Ectodermal cell (in vitro differentiated cells): ENCODE data around the gene HNRNPA3.

Source experiments
- H3K27ac ChIP-seq: 2 replicates; pipeline ENCODE4 v1.7.0; 2013; ENCODE audit warnings: mild to moderate bottlenecking, low read depth, low read length; ENCODE audit not compliant: insufficient read depth, poor library complexity, severe bottlenecking
- H3K27me3 ChIP-seq: 2 replicates; pipeline ENCODE4 v1.7.0; 2013; ENCODE audit warnings: mild to moderate bottlenecking, low read length; ENCODE audit not compliant: insufficient read depth, control insufficient read depth, poor library complexity, severe bottlenecking
- H3K36me3 ChIP-seq: one replicate; pipeline ENCODE4 v1.7.0; 2013; ENCODE audit warnings: low read length; ENCODE audit not compliant: control insufficient read depth, insufficient read depth
- H3K4me1 ChIP-seq: one replicate; pipeline ENCODE4 v1.7.0; 2013; ENCODE audit warnings: low read length; ENCODE audit not compliant: control insufficient read depth, insufficient read depth
- H3K4me3 ChIP-seq: 2 replicates; pipeline ENCODE4 v1.7.0; 2013; ENCODE audit warnings: low read depth, low read length, control low read depth; ENCODE audit not compliant: insufficient read depth
- H3K9me3 ChIP-seq: 2 replicates; pipeline ENCODE4 v1.7.0; 2013; ENCODE audit warnings: mild to moderate bottlenecking, low read length, moderate library complexity; ENCODE audit not compliant: control insufficient read depth
- WGBS, 2 experiments: methylation state at CpG; one replicate each; pipeline ENCODE4 v1.1.7; 2013; ENCODE audit warnings: missing lambda C conversion rate in 2 of 2; 5-methylcytosine and 5-hydroxymethylcytosine counted together

Gene HNRNPA3

DNA sequence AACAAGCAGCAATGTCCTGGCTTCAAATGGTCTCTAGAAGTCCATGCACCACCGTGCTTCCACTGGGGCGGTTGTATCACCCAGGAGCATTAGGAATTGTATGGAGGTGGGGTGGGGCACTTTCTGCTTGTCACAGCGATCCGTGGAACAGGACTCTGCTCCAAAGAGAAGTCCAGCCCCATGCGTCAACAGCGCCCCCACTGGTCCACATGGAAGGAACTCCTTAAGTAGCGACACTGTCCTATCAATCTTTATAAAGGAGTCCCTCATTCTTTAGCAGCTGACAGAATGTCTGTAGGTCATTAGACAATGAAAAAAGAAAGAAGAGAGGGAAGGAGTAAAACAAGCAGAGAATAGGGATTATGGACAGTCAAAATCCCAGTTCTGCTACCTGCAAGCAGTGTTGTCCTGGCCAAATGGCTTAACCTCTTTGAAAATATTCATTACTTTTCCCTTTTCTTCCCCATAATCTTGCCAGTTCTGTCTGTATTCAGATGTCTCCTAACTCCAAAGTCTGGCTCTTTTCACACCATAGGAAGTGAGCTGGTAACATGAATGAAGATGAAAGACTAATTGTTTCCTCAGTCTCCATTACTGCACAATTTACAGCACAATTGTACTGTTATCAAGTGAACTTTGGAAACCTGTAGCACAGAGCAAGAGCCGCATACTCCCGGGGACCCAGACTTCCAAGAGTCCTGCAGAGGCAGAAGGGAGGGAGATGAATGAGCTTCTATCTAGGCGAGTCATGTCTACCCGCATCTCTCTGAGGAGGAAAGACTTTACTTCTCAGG, 42.0 kb downstream of the HNRNPA3 start:
- Histone ChIP-seq H3K4me3 (no peak overlapping the region), H3K27ac (peak overlapping the region; percentile 11)

DNA sequence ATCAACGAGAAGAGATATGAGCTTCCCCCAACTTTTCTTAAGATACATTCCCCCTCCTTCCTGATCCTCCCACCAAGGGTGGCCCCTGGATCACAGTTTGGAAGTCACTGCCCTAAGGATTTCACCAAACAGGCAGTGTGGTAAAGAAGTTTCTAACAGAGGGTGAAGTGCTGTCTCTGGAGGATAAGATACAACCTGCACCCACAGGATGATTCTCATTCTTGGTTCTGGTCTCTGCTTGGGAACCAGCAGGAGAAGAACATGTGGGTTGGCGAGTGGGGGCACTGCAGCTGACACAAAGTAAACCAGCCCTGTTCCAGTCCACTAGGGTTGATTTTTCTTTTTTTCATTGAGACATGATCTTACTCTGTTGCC, 42.6 kb downstream of the HNRNPA3 start:
- Histone ChIP-seq H3K9me3 (no peaks in the 10 kb centered on the region), H3K36me3 (no peaks in the 10 kb centered on the region), H3K27ac (peak overlapping the region; percentile 11), H3K4me1 (peaks cover 5% of the 10 kb centered on the region), H3K27me3 (no peaks in the 10 kb centered on the region), H3K4me3 (no peak overlapping the region)
- 78 to 81% methylated on average over 2 of the region's 2 CpGs for WGBS, 2 experiments

More for the DNA sequence above, 42.0 kb downstream of the HNRNPA3 start:
- Histone ChIP-seq H3K36me3 (no peaks in the 10 kb centered on the region), H3K27me3 (no peaks in the 10 kb centered on the region), H3K9me3 (no peaks in the 10 kb centered on the region), H3K4me1 (peaks cover 5% of the 10 kb centered on the region)
- WGBS, 2 experiments: 47 to 49% methylated on average over 11 of the region's 11 CpGs

DNA sequence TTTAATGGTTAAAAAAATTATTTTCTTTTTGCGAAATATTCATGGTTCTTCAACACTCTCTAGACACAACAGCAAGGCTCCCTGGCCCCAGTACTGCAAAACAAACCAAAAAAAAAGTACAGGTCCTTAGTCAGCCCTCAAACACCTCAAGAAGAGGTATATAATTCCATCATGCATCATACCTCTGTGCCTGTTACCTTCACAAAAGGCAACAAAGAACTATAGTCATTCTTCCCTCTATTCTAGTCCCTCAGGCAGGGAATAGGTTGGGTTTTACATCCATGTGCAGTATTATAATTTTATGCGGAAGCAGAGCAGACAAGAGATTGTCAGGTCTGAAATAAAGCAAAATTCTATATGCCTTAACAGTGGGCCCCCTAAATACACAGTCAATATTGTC, 43.4 kb downstream of the HNRNPA3 start:
- WGBS, 2 experiments: 100% methylated on average over 2 of the region's 2 CpGs
- no peaks in the 10 kb centered on the region for H3K27me3 ChIP-seq
- H3K36me3 ChIP-seq: no peaks in the 10 kb centered on the region
- H3K4me3 ChIP-seq: no peak overlapping the region
- peaks cover 5% of the 10 kb centered on the region for H3K4me1 ChIP-seq
- no peak overlapping the region for H3K27ac ChIP-seq
- no peaks in the 10 kb centered on the region for H3K9me3 ChIP-seq

DNA sequence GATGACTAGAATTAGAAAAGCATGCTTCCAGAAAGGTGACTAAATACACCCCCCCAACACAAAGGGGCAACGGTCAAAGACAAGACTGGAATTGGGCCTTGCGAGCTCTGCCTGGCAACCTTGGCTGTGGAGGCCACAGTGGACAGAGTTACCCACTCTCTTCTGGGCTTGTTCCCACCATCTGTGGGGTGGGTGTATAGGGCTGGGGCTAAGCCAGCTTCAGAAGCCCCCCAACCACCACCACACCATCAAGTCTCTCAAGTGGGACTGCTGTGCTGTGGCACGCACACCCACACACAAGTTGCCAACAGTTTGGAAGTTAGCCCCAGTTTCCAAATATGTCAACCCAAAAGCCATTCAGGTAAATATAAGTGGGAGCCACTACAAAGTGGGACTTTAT, 44.1 kb downstream of the HNRNPA3 start:
- H3K4me3 ChIP-seq: no peak overlapping the region
- H3K4me1 ChIP-seq: peaks cover 5% of the 10 kb centered on the region
- no peaks in the 10 kb centered on the region for H3K9me3 ChIP-seq
- H3K27ac ChIP-seq: no peak overlapping the region
- no peaks in the 10 kb centered on the region for H3K27me3 ChIP-seq
- 78 to 95% methylated on average over 2 to 3 of the region's 3 CpGs for WGBS, 2 experiments
- no peaks in the 10 kb centered on the region for H3K36me3 ChIP-seq

DNA sequence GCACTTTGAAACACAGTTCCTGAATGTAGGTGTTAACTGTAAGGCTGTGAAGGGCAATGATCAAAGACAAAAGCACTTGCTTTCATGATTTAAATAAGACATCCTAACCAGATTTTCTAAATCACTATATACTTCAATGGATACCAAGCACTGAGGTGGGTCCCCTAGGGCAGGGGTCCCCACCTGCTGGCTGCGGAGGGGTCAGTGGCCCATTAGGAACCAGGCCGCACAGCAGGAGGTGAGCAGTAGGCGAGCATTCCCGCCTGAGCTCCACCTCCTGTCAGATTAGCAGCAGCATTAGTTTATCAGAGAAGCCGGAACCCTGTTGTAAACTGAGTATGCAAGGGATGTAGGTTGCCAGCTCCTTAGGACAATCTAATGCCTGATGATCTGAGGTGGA, 44.9 kb downstream of the HNRNPA3 start:
- Histone ChIP-seq H3K4me1 (peaks cover 5% of the 10 kb centered on the region), H3K4me3 (no peak overlapping the region), H3K27ac (no peak overlapping the region), H3K36me3 (no peaks in the 10 kb centered on the region), H3K9me3 (no peaks in the 10 kb centered on the region), H3K27me3 (no peaks in the 10 kb centered on the region)
- WGBS, 2 experiments: 90 to 92% methylated on average over 5 of the region's 5 CpGs

DNA sequence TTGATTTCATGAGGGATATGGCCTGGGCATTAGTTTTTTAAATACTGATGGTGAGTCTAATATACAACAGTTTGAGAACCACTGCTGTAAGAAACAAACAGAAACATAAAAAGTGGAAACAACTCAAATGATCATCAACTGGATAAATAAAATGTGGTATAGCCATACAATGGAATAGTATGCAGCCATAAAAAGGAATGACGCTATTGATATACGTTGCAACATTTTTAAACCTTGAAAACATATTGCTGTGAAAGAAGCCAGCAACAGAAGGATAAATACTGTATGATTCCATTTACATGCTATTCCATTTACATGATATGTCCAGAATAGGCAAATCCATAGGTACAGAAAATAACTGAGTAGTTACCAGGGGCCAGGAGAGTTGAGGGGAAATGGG, 45.5 kb downstream of the HNRNPA3 start:
- Histone ChIP-seq H3K9me3 (no peaks in the 10 kb centered on the region), H3K27me3 (no peaks in the 10 kb centered on the region), H3K27ac (no peak overlapping the region), H3K36me3 (no peaks in the 10 kb centered on the region), H3K4me1 (peaks cover 5% of the 10 kb centered on the region), H3K4me3 (no peak overlapping the region)
- WGBS, 2 experiments: 96 to 100% methylated on average over 2 of the region's 2 CpGs

DNA sequence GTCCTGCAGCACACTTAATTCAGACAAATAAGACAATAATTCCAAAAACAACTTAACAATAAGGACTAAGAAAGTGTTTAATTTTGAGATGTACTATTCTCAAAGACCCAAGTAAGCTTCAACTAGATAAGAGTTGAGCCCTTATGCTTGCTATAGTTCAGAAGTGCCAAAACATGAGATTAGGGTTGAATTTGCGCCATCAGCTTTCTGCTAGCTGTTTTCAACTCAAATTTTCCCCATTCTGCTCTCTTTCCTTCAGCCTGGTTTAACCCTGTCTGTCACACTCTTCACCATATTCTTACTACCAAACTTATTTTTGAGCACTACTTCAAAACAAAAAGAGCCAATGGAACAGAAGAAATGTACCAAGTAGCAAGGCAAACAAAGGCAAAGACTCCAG, 47.8 kb downstream of the HNRNPA3 start:
- H3K36me3 ChIP-seq: no peaks in the 10 kb centered on the region
- 92 to 100% methylated on average over 1 of the region's 1 CpG for WGBS, 2 experiments
- no peak overlapping the region for H3K27ac ChIP-seq
- H3K27me3 ChIP-seq: no peaks in the 10 kb centered on the region
- H3K9me3 ChIP-seq: no peaks in the 10 kb centered on the region
- H3K4me1 ChIP-seq: peaks cover 3% of the 10 kb centered on the region
- H3K4me3 ChIP-seq: no peak overlapping the region

DNA sequence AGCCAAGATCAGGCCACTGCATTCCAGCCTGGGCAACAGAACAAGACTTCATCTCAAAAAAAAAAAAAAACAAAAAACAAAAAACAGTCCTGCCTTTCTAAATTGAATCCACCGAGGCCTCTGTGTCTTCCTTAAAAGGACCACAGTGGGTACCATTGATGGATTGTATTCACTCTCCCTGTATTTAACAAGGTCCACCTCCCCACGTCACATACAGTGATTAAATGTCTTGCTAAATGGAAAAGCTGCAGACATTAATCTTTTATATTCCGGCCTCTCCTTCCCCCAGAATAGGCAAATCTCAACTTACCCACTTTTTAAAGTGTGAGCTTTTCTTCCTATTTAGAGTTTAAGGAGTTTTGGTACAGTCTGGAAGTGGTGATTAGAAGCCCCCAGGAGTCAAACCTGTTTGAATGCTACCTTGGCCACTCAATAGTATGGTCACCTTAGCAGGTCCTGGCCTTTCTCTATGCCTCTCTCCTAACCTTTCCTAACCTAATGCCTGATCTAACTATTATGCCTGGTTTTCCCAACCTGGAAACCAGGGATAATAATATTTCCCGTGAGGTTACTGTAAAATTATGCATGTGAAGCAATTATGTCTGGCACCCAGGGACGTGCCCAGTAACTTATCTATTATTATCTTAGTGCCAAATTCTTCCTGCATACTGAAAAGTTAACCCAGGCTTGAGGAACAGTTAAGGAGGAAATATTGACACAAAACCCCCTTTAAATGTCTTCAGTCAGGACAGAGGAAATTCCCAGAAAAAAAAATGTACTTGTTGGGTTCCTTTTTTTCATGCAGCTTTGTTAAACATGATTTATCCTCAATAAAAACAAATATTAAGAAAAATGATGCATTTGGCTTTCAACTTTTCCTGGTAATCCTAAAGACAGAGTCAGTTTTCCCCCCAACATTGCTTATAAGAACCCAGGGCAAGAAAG, 48.8 kb downstream of the HNRNPA3 start:
- Histone ChIP-seq H3K27me3 (no peaks in the 10 kb centered on the region), H3K4me3 (no peak overlapping the region), H3K4me1 (peaks cover 3% of the 10 kb centered on the region), H3K9me3 (no peaks in the 10 kb centered on the region), H3K27ac (no peak overlapping the region), H3K36me3 (no peaks in the 10 kb centered on the region)
- 55 to 85% methylated on average over 4 to 5 of the region's 5 CpGs for WGBS, 2 experiments

DNA sequence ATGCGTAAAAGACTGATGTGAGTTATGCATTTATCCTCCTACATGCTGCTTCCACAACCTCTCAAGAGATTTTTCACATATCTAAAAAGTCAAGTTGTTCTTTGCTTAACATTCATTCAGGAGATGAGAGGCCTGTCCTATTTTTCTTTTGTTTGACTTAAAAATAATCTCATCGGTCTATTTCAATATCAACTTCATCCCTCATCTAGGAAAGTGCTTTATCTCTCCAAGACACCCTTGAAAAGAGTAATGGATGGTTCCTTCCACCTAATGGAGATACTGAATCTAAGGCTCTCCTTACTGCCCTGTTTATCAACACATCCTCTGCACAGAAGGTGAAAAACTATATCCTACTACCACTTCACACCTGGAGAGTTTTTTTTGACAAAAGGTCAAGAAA, 49.5 kb downstream of the HNRNPA3 start:
- Histone ChIP-seq H3K27ac (no peak overlapping the region), H3K27me3 (no peaks in the 10 kb centered on the region), H3K4me3 (no peak overlapping the region)

DNA sequence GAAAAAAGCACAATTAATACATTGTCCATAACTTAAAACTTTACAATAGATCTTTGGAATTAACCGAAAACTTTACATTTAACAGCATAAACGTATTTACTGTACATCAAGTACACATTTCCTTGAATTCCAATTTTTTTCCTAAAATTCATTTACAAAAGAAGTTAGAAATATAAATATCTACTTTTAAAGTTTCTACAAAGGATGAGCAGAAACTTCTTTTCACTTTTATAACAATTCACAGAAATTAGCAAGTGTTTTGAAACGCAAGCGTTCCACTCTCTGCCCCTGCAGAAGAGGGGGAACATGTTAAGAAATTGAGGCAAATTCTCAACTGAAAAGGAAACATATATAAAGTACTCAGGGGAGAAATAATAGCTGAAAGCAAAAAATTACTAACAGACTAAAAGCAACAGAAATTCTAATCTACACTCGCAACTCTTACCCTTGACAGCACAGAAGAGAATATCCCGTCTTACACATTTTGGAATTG, 50.4 kb downstream of the HNRNPA3 start:
- peak overlapping the region; percentile 94 for H3K27ac ChIP-seq
- H3K9me3 ChIP-seq: no peaks in the 10 kb centered on the region
- no peaks in the 10 kb centered on the region for H3K27me3 ChIP-seq
- peaks cover 3% of the 10 kb centered on the region for H3K4me1 ChIP-seq
- H3K4me3 ChIP-seq: peak overlapping the region; percentile 83
- WGBS, 2 experiments: 15 to 16% methylated on average over 4 to 6 of the region's 6 CpGs
- H3K36me3 ChIP-seq: no peaks in the 10 kb centered on the region

More for the DNA sequence above, 49.5 kb downstream of the HNRNPA3 start:
- peaks cover 3% of the 10 kb centered on the region for H3K4me1 ChIP-seq
- WGBS, 2 experiments: 90 to 94% methylated on average over 2 of the region's 2 CpGs
- H3K36me3 ChIP-seq: no peaks in the 10 kb centered on the region
- H3K9me3 ChIP-seq: no peaks in the 10 kb centered on the region
